Measurements from ENCODE around the gene PARD3.

Gene PARD3

DNA sequence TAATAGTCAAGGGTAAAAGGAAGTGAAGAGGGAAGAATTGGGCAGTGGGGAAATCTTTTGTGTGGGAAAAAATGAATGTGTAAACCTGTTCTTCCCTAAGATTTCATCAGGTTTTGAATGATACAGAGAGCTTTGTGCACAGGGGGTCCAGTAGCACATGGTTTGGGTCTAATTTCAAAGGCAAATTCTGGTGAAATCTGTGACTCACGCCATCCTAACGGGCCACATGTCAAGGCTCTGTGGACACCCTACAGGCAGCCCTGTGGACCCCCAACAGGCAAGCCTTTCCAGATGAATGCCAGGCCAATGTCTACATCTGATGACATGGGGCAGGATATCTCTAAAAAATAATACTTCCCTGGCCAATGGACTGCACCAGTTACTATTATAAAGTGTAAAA, 309.8 kb downstream of the PARD3 start:
- Histone ChIP-seq H3K27me3 (ENCODE audit: insufficient read depth, low read length, poor library complexity) (no peaks in the 10 kb centered on the region), H3K9ac (ENCODE audit: low read depth, low read length) (no peak overlapping the region), H4K20me1 (ENCODE audit: insufficient read depth, low read length) (no peaks in the 10 kb centered on the region; the same call in 1 of the 2 replicates), H2AFZ (ENCODE audit: low read depth, low read length) (no peak overlapping the region), H3K9me3 (ENCODE audit: insufficient read depth, low read length, severe bottlenecking) (no peaks in the 10 kb centered on the region), H3K4me3 (ENCODE audit: low read depth in 1 of 2, low read length in 2 of 2) (no peak overlapping the region), H3K4me2 (ENCODE audit: insufficient read depth, low read length) (no peak overlapping the region), H3K27ac (ENCODE audit: low read length) (no peak overlapping the region), H3K79me2 (ENCODE audit: insufficient read depth, low read length) (peaks cover 3% of the 10 kb centered on the region; the same call in 1 of the 2 replicates), H3K36me3 (ENCODE audit: insufficient read depth, low read length) (peaks cover 4% of the 10 kb centered on the region; the same call in 1 of the 2 replicates), H3K4me1 (ENCODE audit: insufficient read depth, low read length) (no peaks in the 10 kb centered on the region)
- no peak for TF ChIP-seq CTCF (IDR thresholded peaks at IDR 0.05; ENCODE audit: borderline replicate concordance, extremely low read depth, low read length, poor library complexity, severe bottlenecking)
- no peak for TF ChIP-seq EZH2 (IDR thresholded peaks at IDR 0.05; ENCODE audit: borderline replicate concordance, low read depth, low read length, severe bottlenecking)
- DNase-seq: no peak
- no peak for ATAC-seq (ENCODE audit: insufficient read depth, low read depth)

- Histone ChIP-seq H3K4me3 (ENCODE audit: low read depth in 1 of 2, low read length in 2 of 2) (no peak overlapping the region), H3K27me3 (ENCODE audit: insufficient read depth, low read length, poor library complexity) (no peaks in the 10 kb centered on the region), H3K4me1 (ENCODE audit: insufficient read depth, low read length) (no peaks in the 10 kb centered on the region), H2AFZ (ENCODE audit: low read depth, low read length) (no peak overlapping the region), H3K9ac (ENCODE audit: low read depth, low read length) (no peak overlapping the region), H3K4me2 (ENCODE audit: insufficient read depth, low read length) (no peak overlapping the region), H3K79me2 (ENCODE audit: insufficient read depth, low read length) (no peaks in the 10 kb centered on the region), H3K27ac (ENCODE audit: low read length) (no peak overlapping the region), H3K36me3 (ENCODE audit: insufficient read depth, low read length) (peaks cover 4% of the 10 kb centered on the region; the same call in 1 of the 2 replicates), H3K9me3 (ENCODE audit: insufficient read depth, low read length, severe bottlenecking) (no peaks in the 10 kb centered on the region), H4K20me1 (ENCODE audit: insufficient read depth, low read length) (no peaks in the 10 kb centered on the region; the same call in 1 of the 2 replicates)
- DNase-seq (no peak), ATAC-seq (ENCODE audit: insufficient read depth, low read depth) (no peak; the same call in 2 of the 3 replicates)
- TF ChIP-seq EZH2 (IDR thresholded peaks at IDR 0.05; ENCODE audit: borderline replicate concordance, low read depth, low read length, severe bottlenecking): no peak
- TF ChIP-seq CTCF (IDR thresholded peaks at IDR 0.05; ENCODE audit: borderline replicate concordance, extremely low read depth, low read length, poor library complexity, severe bottlenecking): no peak
Measured at GRCh38 chr10:34504534-34504933, 310.6 kb downstream of the PARD3 start.

- no peaks in the 10 kb centered on the region for H3K9me3 ChIP-seq (ENCODE audit: insufficient read depth, low read length, severe bottlenecking)
- no peaks in the 10 kb centered on the region for H3K27me3 ChIP-seq (ENCODE audit: insufficient read depth, low read length, poor library complexity)
- H3K79me2 ChIP-seq (ENCODE audit: insufficient read depth, low read length): no peaks in the 10 kb centered on the region
- H3K4me1 ChIP-seq (ENCODE audit: insufficient read depth, low read length): no peaks in the 10 kb centered on the region
- no peak overlapping the region for H3K9ac ChIP-seq (ENCODE audit: low read depth, low read length)
- H3K4me3 ChIP-seq (ENCODE audit: low read depth in 1 of 2, low read length in 2 of 2): no peak overlapping the region
- DNase-seq: no peak
- H2AFZ ChIP-seq (ENCODE audit: low read depth, low read length): no peak overlapping the region
- H4K20me1 ChIP-seq (ENCODE audit: insufficient read depth, low read length): no peaks in the 10 kb centered on the region
- no peak for TF ChIP-seq CTCF (IDR thresholded peaks at IDR 0.05; ENCODE audit: borderline replicate concordance, extremely low read depth, low read length, poor library complexity, severe bottlenecking)
- TF ChIP-seq EZH2 (IDR thresholded peaks at IDR 0.05; ENCODE audit: borderline replicate concordance, low read depth, low read length, severe bottlenecking): no peak
- peaks cover 4% of the 10 kb centered on the region; the same call in 1 of the 2 replicates for H3K36me3 ChIP-seq (ENCODE audit: insufficient read depth, low read length)
- ATAC-seq (ENCODE audit: insufficient read depth, low read depth): no peak
- H3K27ac ChIP-seq (ENCODE audit: low read length): no peak overlapping the region
- no peak overlapping the region for H3K4me2 ChIP-seq (ENCODE audit: insufficient read depth, low read length)
Measured at GRCh38 chr10:34503704-34504103, 311.4 kb downstream of the PARD3 start.
